Natural killer cell (primary cell): Measurements from ENCODE around the gene MAP3K20. TPM values are rescaled to one million over a fixed set of nuclear protein-coding genes. Genes with fewer than 3 reads are reported as not detected.

ENCODE experiments used
- ATAC-seq, 3 donors: fragments of 150-1000 bp in 2 of 3; fragments of 200-7000 bp in 1 of 3; cut with Tn5 transposase; 1 replicate in 1 of 3; 2 replicates in 2 of 3; pipeline ENCODE4 v1.10.0; 2021; ENCODE audit warnings: mild to moderate bottlenecking in 2 of 3, moderate library complexity in 2 of 3
- DNase-seq, 2 donors: peaks; one replicate each; pipeline versions ENCODE4 v3.0.0 to v3.0.0-alpha.2; 2013 to 2021; ENCODE audit warnings: mixed read lengths in 1 of 2
- H3K27ac ChIP-seq: one replicate; pipeline ENCODE4 v1.5.1; 2013; ENCODE audit warnings: mild to moderate bottlenecking, low read length
- H3K27me3 ChIP-seq: one replicate; pipeline ENCODE4 v1.6.1; 2013; ENCODE audit warnings: low read length; ENCODE audit not compliant: control insufficient read depth, insufficient read depth
- H3K36me3 ChIP-seq: one replicate; pipeline ENCODE4 v1.6.1; 2013; ENCODE audit warnings: low read length; ENCODE audit not compliant: control insufficient read depth, insufficient read depth
- H3K4me1 ChIP-seq: one replicate; pipeline ENCODE4 v1.6.1; 2013; ENCODE audit warnings: low read length; ENCODE audit not compliant: control insufficient read depth, insufficient read depth
- H3K4me3 ChIP-seq: one replicate; pipeline ENCODE4 v1.5.1; 2013; ENCODE audit warnings: low read length
- H3K9me3 ChIP-seq: one replicate; pipeline ENCODE4 v1.6.1; 2013; ENCODE audit warnings: low read length; ENCODE audit not compliant: control insufficient read depth, insufficient read depth
- H3K27ac Mint-ChIP-seq, 2 donors: one replicate each; pipeline ENCODE4 v1.8.0; 2022; ENCODE audit warnings: mild to moderate bottlenecking in 2 of 2, mixed read lengths in 2 of 2, moderate library complexity in 1 of 2
- H3K27me3 Mint-ChIP-seq, 2 donors: one replicate each; pipeline ENCODE4 v1.8.0; 2022; ENCODE audit warnings: low read depth in 2 of 2, mixed read lengths in 2 of 2
- H3K36me3 Mint-ChIP-seq: one replicate; pipeline ENCODE4 v1.8.0; 2022; ENCODE audit warnings: mixed read lengths
- H3K4me1 Mint-ChIP-seq, 2 donors: one replicate each; pipeline ENCODE4 v1.8.0; 2022; ENCODE audit warnings: mixed read lengths in 2 of 2
- H3K4me3 Mint-ChIP-seq: one replicate; pipeline ENCODE4 v1.8.0; 2022; ENCODE audit warnings: mild to moderate bottlenecking, moderate library complexity, mixed read lengths
- H3K9me3 Mint-ChIP-seq, 2 donors: one replicate each; pipeline ENCODE4 v1.8.0; 2022; ENCODE audit warnings: mixed read lengths in 2 of 2
- CTCF ChIP-seq: fragments of 200-600 bp; IDR thresholded peaks from one replicate; pipeline ENCODE4 v1.8.0; 2022; ENCODE audit warnings: antibody characterized with exemption
- WGBS: methylation state at CpG from one replicate; pipeline ENCODE4 v1.1.7; 2013; ENCODE audit warnings: missing lambda C conversion rate; ENCODE audit not compliant: insufficient coverage; 5-methylcytosine and 5-hydroxymethylcytosine counted together
- intact Hi-C: fragments of 100-400 bp; cut with micrococcal nuclease; formaldehyde crosslinking; loops from one replicate; pipeline ENCODE4 v1.14.2; 2022
- total RNA-seq, 4 donors: library from RNA; stranded (reverse); fragments of 120-200 nt in 1 of 4; gene quantifications; one replicate each; pipeline versions ENCODE4 v1.2.3 to v1.2.4, GENCODE V29; 2013 to 2022

MAP3K20 gene
- total RNA-seq, 3 donors from 2014 or later (not counting 1 experiment from before 2014, with no cell fraction given) = 1.6 to 3.0 (median 2.5) TPM

GRCh38 chr2:173077506-173078177, 2.0 kb downstream of the MAP3K20 start:
- Mint-ChIP-seq H3K27me3 (peaks cover 0 to 3% of the 10 kb centered on the region in 2 donors), H3K9me3 (no peaks in the 10 kb centered on the region), H3K4me1 (peaks cover 6 to 14% of the 10 kb centered on the region in 2 donors), H3K27ac (no peak overlapping the region), H3K36me3 (no peaks in the 10 kb centered on the region), H3K4me3 (peak overlapping the region; percentile 91)
- WGBS = 93% methylated on average over 3 of the region's 5 CpGs
- DNase-seq = no peak
- no peak overlapping the region for H3K27ac ChIP-seq
- H3K4me1 ChIP-seq = peaks cover 10% of the 10 kb centered on the region
- intact Hi-C loops = loop anchor here (2.0 kb wide), 1 partner anchor 133 kb away; no protein-coding TSS in a partner anchor
- H3K36me3 ChIP-seq = no peaks in the 10 kb centered on the region
- H3K4me3 ChIP-seq = no peak overlapping the region
- ATAC-seq = no peak
- no peak for TF ChIP-seq CTCF
- H3K27me3 ChIP-seq = no peaks in the 10 kb centered on the region
- no peaks in the 10 kb centered on the region for H3K9me3 ChIP-seq

GRCh38 chr2:173079141-173079540, 3.5 kb downstream of the MAP3K20 start:
- WGBS = no CpG with 5 or more reads among the region's 3 CpGs
- DNase-seq (no peak), ATAC-seq (no peak)
- no peak overlapping the region for H3K4me3 Mint-ChIP-seq
- Histone ChIP-seq H3K27ac (no peak overlapping the region), H3K9me3 (no peaks in the 10 kb centered on the region), H3K4me3 (no peak overlapping the region), H3K4me1 (peaks cover 10% of the 10 kb centered on the region), H3K27me3 (no peaks in the 10 kb centered on the region), H3K36me3 (no peaks in the 10 kb centered on the region)
- intact Hi-C loops = no loop called here
- H3K36me3 Mint-ChIP-seq = no peaks in the 10 kb centered on the region
- no peak overlapping the region for H3K27ac Mint-ChIP-seq
- TF ChIP-seq CTCF = no peak
- H3K4me1 Mint-ChIP-seq = peaks cover 6 to 14% of the 10 kb centered on the region in 2 donors
- H3K27me3 Mint-ChIP-seq = no peaks in the 10 kb centered on the region
- no peaks in the 10 kb centered on the region for H3K9me3 Mint-ChIP-seq

GRCh38 chr2:173079973-173080860, 4.6 kb downstream of the MAP3K20 start:
- 100% methylated on average over 4 of the region's 6 CpGs for WGBS
- H3K27ac Mint-ChIP-seq = no peak overlapping the region
- Histone ChIP-seq H3K27ac (no peak overlapping the region), H3K27me3 (no peaks in the 10 kb centered on the region), H3K4me1 (peaks cover 9% of the 10 kb centered on the region), H3K4me3 (no peak overlapping the region), H3K9me3 (no peaks in the 10 kb centered on the region), H3K36me3 (no peaks in the 10 kb centered on the region)
- TF ChIP-seq CTCF = no peak
- DNase-seq = no peak
- H3K4me1 Mint-ChIP-seq = peaks cover 6 to 11% of the 10 kb centered on the region in 2 donors
- H3K9me3 Mint-ChIP-seq = no peaks in the 10 kb centered on the region
- no peaks in the 10 kb centered on the region for H3K27me3 Mint-ChIP-seq
- no peak for ATAC-seq
- H3K4me3 Mint-ChIP-seq = no peak overlapping the region
- intact Hi-C loops = no loop called here
- H3K36me3 Mint-ChIP-seq = no peaks in the 10 kb centered on the region
